Rectal smooth muscle tissue (tissue), 1 donor: Measurements from ENCODE around the gene RNPC3.

Experiments used
- H3K27ac ChIP-seq: one replicate; pipeline ENCODE4 v1.7.0; 2013; ENCODE audit warnings: low read depth, low read length, inconsistent platforms
- H3K27me3 ChIP-seq: one replicate; pipeline ENCODE4 v1.7.0; 2013; ENCODE audit warnings: low read length; ENCODE audit not compliant: control insufficient read depth, insufficient read depth
- H3K36me3 ChIP-seq: one replicate; pipeline ENCODE4 v1.7.0; 2013; ENCODE audit warnings: low read length; ENCODE audit not compliant: control insufficient read depth, insufficient read depth
- H3K4me1 ChIP-seq: one replicate; pipeline ENCODE4 v1.7.0; 2013; ENCODE audit warnings: low read length; ENCODE audit not compliant: control insufficient read depth, insufficient read depth
- H3K4me3 ChIP-seq: one replicate; pipeline ENCODE4 v1.7.0; 2013; ENCODE audit warnings: low read length
- H3K9ac ChIP-seq: one replicate; pipeline ENCODE4 v1.7.0; 2013; ENCODE audit warnings: low read length

The RNPC3 gene, protein sequence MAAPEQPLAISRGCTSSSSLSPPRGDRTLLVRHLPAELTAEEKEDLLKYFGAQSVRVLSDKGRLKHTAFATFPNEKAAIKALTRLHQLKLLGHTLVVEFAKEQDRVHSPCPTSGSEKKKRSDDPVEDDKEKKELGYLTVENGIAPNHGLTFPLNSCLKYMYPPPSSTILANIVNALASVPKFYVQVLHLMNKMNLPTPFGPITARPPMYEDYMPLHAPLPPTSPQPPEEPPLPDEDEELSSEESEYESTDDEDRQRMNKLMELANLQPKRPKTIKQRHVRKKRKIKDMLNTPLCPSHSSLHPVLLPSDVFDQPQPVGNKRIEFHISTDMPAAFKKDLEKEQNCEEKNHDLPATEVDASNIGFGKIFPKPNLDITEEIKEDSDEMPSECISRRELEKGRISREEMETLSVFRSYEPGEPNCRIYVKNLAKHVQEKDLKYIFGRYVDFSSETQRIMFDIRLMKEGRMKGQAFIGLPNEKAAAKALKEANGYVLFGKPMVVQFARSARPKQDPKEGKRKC

DNA sequence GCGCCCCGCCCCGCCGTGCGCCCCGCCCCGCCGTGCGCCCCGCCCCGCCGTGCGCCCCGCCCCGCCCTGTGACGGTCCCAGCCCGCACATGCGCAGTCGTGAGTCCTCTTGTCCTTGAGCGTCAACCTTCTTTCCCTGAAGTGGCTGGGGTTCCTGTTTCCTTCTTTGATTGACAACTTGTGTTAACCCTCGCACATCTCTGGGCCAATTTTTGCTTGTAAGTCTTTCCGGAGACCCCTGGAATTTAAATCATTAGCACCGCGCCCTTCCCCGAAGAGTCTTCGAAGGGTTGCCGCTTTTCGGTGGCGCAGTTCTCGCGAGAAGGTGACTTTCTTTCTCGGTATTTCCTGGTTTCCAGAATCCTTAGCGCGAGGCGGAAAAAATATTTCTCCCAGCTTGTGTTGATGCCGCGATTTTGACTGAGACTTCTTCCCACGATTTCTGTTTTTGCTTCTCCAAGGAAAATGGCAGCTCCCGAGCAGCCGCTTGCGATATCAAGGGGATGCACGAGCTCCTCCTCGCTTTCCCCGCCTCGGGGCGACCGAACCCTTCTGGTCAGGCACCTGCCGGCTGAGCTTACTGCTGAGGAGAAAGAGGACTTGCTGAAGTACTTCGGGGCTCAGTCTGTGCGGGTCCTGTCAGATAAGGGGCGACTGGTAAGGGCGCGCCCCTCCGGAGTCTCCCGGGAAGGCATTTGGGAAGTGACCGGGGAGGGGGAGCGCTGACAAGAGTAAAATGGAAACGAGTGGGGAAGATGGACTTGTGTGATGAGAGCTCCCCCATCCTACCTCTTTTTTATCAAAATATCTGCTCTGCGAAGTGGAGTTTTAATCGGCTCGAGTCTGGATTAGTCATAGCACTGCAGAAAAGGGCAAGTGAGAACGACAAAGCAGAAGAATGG is at the start of gene RNPC3:
Gene RNPC3 (plus strand): TSS at position 93 of the 901 bp plus-strand sequence. CDS start 372 bp downstream, at position 465.
- H3K27me3 ChIP-seq: no peaks in the 10 kb centered on the region
- H3K27ac ChIP-seq: peak within 1 kb of the TSS; percentile 86
- H3K4me3 ChIP-seq: peak within 1 kb of the TSS; percentile 83
- peaks cover 12% of the 10 kb centered on the region for H3K4me1 ChIP-seq
- H3K36me3 ChIP-seq: no peaks in the 10 kb centered on the region
- H3K9ac ChIP-seq: peak within 1 kb of the TSS; percentile 74

DNA sequence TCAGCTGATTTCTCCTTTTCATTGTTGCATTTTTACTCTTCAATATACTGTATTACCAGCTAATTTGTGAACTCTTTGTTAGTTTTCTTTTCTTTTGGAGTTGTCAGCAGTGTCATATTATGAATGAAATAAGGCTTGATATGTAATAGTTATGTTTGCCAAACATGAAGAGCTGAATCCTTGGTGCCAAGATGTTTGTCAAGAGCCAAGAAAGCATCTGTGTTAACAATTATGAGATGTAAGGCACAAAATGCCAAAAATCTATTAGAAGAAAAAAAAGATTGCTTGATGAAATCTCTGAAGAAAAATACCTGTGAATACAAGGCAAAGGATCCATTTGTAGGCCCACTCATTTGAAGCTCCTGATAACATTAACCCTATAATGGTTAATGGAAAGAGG is 48.4 kb upstream of the RNPC3 start:
- no peak overlapping the region for H3K4me3 ChIP-seq

DNA sequence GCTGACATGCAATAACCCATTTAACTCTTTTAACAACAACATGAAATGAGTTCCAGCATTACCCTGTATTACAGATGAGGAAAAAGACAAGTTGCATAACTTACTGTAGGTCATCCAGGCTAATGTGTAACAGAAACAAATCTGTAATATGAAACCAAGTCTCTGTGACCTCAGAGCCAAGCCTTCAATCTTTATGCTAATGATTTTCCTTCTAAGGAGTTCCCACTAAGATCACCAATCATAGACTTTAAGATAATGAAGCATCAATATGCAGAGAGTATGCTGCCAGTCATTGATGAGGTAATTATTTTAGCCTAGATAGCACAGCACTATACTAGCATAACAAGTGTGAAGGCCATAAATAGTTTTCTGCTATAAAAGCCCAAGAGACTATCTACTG is 35.6 kb upstream of the RNPC3 start:
- Histone ChIP-seq H3K4me3 (no peak overlapping the region), H3K36me3 (no peaks in the 10 kb centered on the region), H3K27me3 (no peaks in the 10 kb centered on the region), H3K4me1 (no peaks in the 10 kb centered on the region), H3K27ac (no peak overlapping the region), H3K9ac (no peak overlapping the region)

More for the DNA sequence above, 48.4 kb upstream of the RNPC3 start:
- H3K36me3 ChIP-seq: no peaks in the 10 kb centered on the region
- H3K4me1 ChIP-seq: no peaks in the 10 kb centered on the region
- no peaks in the 10 kb centered on the region for H3K27me3 ChIP-seq
- no peak overlapping the region for H3K9ac ChIP-seq
- H3K27ac ChIP-seq: no peak overlapping the region

DNA sequence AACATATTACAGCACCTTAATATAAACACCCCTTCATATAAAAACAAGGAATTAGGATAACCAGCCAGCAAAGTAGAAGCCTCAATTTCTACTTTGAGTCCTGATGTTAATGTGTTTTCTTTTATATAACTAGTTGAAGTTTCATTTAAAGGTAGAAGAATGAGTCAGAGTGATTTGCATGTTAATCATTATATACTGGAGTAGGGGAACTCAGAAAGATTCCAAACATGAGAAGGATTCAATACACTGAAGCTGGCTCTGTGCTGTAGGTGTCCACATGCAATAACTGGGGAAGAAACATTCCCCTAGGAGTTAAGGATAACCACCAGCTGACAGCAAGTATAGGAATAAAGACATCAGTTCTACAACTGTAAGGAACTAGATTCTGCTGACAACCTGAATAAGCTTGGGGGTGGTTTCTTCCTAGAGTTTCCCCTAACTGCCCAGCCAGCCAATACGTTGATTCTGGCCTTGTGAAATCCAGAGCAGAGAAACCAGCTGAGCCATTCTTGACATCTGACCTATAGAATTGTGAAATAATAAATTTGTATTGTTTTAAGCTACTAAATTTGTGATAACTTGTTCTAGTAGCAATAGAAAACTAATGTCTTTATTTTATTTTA is 33.4 kb upstream of the RNPC3 start:
- Histone ChIP-seq H3K27me3 (no peaks in the 10 kb centered on the region), H3K36me3 (no peaks in the 10 kb centered on the region), H3K9ac (no peak overlapping the region), H3K27ac (no peak overlapping the region), H3K4me3 (no peak overlapping the region), H3K4me1 (no peaks in the 10 kb centered on the region)

DNA sequence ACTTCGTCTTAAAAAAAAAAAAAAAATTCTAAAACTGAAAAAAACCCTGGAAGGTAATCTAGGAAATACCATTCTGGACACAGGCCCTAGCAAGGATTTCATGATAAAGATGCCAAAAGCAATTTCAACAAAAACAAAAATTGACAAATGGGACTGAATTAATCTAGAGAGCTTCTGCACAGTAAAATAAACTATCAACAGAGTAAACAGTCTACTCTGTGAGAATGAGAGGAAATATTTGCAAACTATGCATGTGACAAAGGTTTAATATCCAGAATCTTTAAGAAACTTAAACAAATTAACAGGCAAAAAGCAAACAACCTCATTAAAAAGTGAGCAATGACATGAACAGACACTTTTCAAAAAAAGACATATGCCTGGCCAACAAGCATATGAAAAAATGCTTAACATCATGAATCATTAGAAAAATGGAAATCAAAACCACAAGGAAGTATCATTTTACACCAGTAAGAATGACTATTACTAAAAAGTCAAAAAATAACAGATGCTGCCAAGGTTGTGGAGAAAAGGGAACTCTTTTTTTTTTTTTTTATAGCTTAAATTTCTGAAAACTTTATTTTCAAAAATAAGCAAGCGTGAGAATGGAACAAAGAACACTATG is 29.4 kb upstream of the RNPC3 start:
- no peaks in the 10 kb centered on the region for H3K27me3 ChIP-seq
- no peak overlapping the region for H3K4me3 ChIP-seq
- H3K36me3 ChIP-seq: no peaks in the 10 kb centered on the region
- no peak overlapping the region for H3K9ac ChIP-seq
- H3K4me1 ChIP-seq: no peaks in the 10 kb centered on the region
- H3K27ac ChIP-seq: no peak overlapping the region

DNA sequence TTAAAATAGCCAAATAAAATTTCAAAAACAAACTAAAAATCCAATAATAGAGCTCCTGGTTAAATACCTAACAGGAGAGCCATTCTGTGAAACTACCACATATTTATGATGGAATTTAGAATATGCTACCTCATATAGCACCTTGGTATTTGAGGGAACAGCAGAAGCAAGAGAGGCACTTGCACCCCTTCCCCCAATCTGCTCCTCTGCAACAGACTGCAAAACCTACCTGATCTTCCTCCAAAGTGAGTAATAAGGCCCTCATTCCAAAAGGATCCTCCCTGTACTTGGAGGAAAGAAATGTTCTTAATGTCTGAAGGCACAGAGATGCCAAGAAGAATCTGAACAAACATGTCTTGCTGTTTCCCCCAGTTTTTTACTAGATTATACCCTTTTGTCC is 28.1 kb upstream of the RNPC3 start:
- Histone ChIP-seq H3K27ac (no peak overlapping the region), H3K9ac (no peak overlapping the region), H3K4me1 (no peaks in the 10 kb centered on the region), H3K4me3 (no peak overlapping the region), H3K27me3 (no peaks in the 10 kb centered on the region), H3K36me3 (no peaks in the 10 kb centered on the region)

DNA sequence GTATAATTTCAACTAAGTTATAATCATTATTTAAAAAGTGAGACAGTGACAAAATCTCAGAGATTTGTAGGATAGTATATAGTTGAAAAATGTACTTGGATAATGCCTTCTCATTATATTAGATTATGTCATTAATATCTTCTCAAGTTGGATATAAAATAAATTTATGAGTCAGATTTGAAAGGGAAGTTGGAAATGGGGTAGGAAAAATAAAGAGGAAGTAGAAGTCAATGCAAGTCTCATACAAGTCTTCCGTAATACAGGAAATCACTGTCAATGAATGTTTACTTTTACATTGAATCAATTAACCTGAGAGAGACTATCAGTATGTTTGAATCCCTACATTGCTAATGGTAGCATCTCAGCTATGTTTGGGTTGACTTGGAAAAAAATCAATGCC is 16.2 kb upstream of the RNPC3 start:
- Histone ChIP-seq H3K4me3 (no peak overlapping the region), H3K4me1 (no peaks in the 10 kb centered on the region), H3K36me3 (no peaks in the 10 kb centered on the region), H3K9ac (no peak overlapping the region), H3K27ac (no peak overlapping the region), H3K27me3 (no peaks in the 10 kb centered on the region)

DNA sequence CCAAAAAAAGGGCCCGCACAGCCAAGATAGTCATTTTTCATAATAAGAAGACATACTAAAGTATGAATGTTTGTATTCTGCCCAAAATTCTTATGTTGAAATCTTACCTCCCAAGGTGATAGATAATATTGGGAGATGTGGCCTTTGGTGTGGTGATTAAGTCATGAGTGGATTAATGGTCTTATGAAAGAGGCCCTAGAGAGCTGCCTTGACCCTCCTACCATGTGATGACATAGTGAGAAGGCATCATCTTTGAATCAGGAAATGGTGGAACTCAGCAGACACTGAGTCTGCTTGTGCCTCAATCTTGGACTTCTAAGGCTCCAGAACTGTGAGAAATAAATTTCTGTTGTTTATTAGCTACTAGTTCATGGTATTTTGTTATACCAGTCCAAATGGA is 11.8 kb upstream of the RNPC3 start:
- Histone ChIP-seq H3K4me3 (no peak overlapping the region), H3K27ac (no peak overlapping the region), H3K9ac (no peak overlapping the region), H3K36me3 (no peaks in the 10 kb centered on the region), H3K4me1 (no peaks in the 10 kb centered on the region), H3K27me3 (no peaks in the 10 kb centered on the region)

DNA sequence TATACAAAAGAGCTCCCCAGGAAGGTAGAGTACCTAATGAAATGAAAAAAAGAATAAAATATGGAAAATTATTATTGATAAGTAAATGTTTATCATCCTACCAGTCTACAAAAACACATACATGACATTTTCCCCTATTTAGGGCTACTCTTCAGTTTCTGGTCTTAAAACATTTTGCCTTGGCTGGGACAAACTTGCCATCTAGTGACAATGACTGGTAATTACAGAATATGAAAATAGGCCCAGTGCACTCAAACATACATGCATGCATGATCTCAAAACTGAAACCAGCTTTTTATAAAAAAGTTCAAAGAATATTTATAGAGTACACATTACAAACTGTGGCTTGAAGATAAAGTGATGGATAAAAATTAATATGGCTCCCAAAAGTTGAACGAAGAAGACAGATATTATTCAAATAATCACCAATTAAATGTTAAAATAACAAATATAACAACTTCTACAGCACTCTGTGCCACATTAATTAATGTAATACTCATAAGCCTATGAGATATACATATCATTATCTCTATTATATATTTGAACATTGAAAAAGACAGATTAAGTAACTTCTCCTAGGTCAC is 10.5 kb upstream of the RNPC3 start:
- H3K27me3 ChIP-seq: no peaks in the 10 kb centered on the region
- no peak overlapping the region for H3K27ac ChIP-seq
- no peaks in the 10 kb centered on the region for H3K4me1 ChIP-seq
- H3K4me3 ChIP-seq: no peak overlapping the region
- H3K36me3 ChIP-seq: no peaks in the 10 kb centered on the region
- no peak overlapping the region for H3K9ac ChIP-seq

DNA sequence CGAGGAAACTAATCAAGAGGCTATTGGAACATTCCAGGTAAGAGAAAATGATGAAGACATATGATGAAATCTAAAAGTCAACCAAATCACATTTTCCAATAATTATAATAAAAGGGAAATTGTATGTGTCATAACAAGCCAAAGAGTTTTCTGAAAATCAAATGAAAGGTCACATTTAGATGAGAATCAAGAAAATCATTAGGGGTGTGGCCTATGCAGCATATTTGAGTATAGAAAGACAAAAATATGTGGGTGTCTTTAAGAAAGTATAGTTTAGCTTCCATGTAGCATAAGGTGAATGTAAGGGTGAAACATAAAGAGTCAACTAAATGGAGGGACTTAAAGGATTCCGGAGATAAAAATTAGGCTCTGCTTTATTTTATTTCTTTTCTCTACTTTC is 9.2 kb upstream of the RNPC3 start:
- Histone ChIP-seq H3K4me3 (no peak overlapping the region), H3K27ac (no peak overlapping the region), H3K27me3 (no peaks in the 10 kb centered on the region), H3K4me1 (no peaks in the 10 kb centered on the region), H3K36me3 (no peaks in the 10 kb centered on the region), H3K9ac (no peak overlapping the region)

DNA sequence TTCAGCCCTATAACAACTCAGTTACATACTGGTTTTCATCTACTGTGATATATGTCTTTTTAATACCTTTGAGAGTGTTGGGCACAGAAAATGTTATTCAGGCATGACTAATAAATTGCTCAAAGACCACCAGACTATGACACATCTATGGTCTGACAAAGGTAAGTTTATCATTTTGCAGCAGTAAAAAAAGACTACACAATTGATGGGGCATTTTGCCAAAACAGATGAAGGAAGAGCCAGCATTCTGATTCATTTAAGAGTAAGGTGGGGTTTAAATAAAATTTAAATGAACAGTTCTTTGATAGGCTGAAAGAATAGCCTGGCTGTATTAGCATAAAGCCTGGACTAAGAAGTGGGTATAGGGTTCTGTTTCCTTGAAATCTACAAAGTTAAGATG is 8.8 kb upstream of the RNPC3 start:
- H3K36me3 ChIP-seq: no peaks in the 10 kb centered on the region
- no peaks in the 10 kb centered on the region for H3K27me3 ChIP-seq
- no peak overlapping the region for H3K27ac ChIP-seq
- no peaks in the 10 kb centered on the region for H3K4me1 ChIP-seq
- no peak overlapping the region for H3K9ac ChIP-seq
- no peak overlapping the region for H3K4me3 ChIP-seq
